NB4 (cell line): ENCODE measurements around the gene KRIT1.

Source experiments
- DNase-seq: peaks from one replicate; pipeline ENCODE4 v3.0.0; 2010; ENCODE audit warnings: low read depth
- H3K4me3 ChIP-seq: one replicate; pipeline ENCODE4 v1.5.1; 2011; ENCODE audit warnings: mild to moderate bottlenecking, low read depth, low read length, moderate library complexity
- CTCF ChIP-seq: IDR thresholded peaks from one replicate; pipeline ENCODE4 v1.5.1; 2012; ENCODE audit warnings: low read depth, low read length
- MAX ChIP-seq: IDR thresholded peaks from 2 replicates; pipeline ENCODE4 v1.6.1; 2011; ENCODE audit warnings: low read depth, low read length
- MYC ChIP-seq: IDR thresholded peaks from 2 replicates; pipeline ENCODE4 v1.6.1; 2011; ENCODE audit warnings: low read depth, low read length
- POLR2A ChIP-seq: IDR thresholded peaks from 2 replicates; pipeline ENCODE4 v1.6.1; 2011; ENCODE audit warnings: mild to moderate bottlenecking; ENCODE audit not compliant: insufficient read length; ENCODE audit errors: extremely low read depth

Gene KRIT1

GRCh38 chr7:92246360-92247101 lies 817 bp upstream of the KRIT1 start:
- H3K4me3 ChIP-seq, result peak overlapping the region; percentile 93
- no peak for DNase-seq
- TF ChIP-seq MAX, result no peak
- no peak for TF ChIP-seq CTCF
- no peak for TF ChIP-seq POLR2A
- TF ChIP-seq MYC, result no peak

GRCh38 chr7:92244808-92245486 lies 767 bp downstream of the KRIT1 start:
- peak; percentile 61 for DNase-seq

GRCh38 chr7:92242972-92243371 lies 2.7 kb downstream of the KRIT1 start:
- no peak for TF ChIP-seq MYC
- TF ChIP-seq MAX, result no peak
- TF ChIP-seq POLR2A, result no peak
- no peak for TF ChIP-seq CTCF
- peak; percentile 35 for DNase-seq
- peak overlapping the region; percentile 93 for H3K4me3 ChIP-seq

More at GRCh38 chr7:92244808-92245486, 767 bp downstream of the KRIT1 start:
- no peak for TF ChIP-seq CTCF
- TF ChIP-seq MAX, result peak; percentile 6; the same call in 1 of the 2 replicates
- H3K4me3 ChIP-seq, result peak overlapping the region; percentile 93

GRCh38 chr7:92230547-92230946 lies 15.2 kb downstream of the KRIT1 start:
- DNase-seq, result no peak
- no peak overlapping the region for H3K4me3 ChIP-seq
- TF ChIP-seq MAX (no peak), MYC (no peak), CTCF (no peak), POLR2A (no peak)

GRCh38 chr7:92228742-92229141 lies 17.0 kb downstream of the KRIT1 start:
- no peak overlapping the region for H3K4me3 ChIP-seq
- DNase-seq, result no peak
- TF ChIP-seq MYC (no peak), CTCF (no peak), MAX (no peak), POLR2A (no peak)
